ENCODE results near the gene XPO5. TPM values are rescaled to one million over a fixed set of nuclear protein-coding genes. Genes with fewer than 3 reads are reported as not detected.

Gene XPO5
- total RNA-seq, 1 experiment from 2014 or later = 77.4 TPM

DNA sequence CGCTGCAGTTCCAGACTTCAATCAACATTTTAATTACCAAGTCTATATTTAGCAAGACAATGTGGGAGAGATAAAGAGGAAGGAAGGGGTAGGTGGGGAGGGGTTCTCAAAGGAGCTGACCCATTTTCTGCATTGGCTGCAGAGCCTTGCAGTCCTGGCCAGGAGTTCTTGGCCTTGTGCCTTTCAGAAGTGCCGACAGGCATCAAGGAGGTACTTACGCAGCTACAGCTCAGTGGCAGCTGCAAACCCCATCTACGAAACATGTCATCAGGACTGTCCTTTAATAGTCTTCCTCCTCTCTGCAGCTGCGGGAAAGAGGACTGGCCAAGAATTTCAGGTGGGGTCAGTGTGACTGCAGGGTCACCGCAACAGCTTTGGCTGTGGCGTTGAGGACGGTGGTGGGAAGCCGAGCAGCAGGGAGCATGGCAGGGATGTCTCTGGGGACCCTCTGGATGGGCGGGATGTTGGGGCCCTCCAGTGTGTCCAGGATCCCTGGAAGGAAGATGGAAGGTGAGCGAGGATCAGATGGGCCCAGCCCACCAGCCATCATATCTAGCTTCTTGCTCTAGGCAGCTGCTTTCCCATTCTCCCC is 63.9 kb downstream of the XPO5 start:
- DNase-seq (ENCODE audit: low read depth, low spot score) (no peak), ATAC-seq (no peak)
- Histone ChIP-seq H3K36me3 (ENCODE audit: control insufficient read depth in 1 of 2, insufficient read depth in 2 of 2, low read length in 2 of 2) (peaks cover 20 to 24% of the 10 kb centered on the region in 2 experiments; a peak in 3 of 4 replicates), H3K27me3 (ENCODE audit: insufficient read depth, low read length) (no peaks in the 10 kb centered on the region), H3K9ac (ENCODE audit: low read length) (no peak overlapping the region), H3K4me3 (replicated peaks in 1 of 2; ENCODE audit: low read depth in 1 of 2, low read length in 2 of 2) (no peak overlapping the region), H2AFZ (ENCODE audit: low read depth, low read length, poor library complexity, severe bottlenecking) (no peak overlapping the region), H3K27ac (ENCODE audit: low read depth, low read length) (no peak overlapping the region), H3K9me2 (ENCODE audit: insufficient read depth) (no peaks in the 10 kb centered on the region), H3K4me1 (ENCODE audit: control insufficient read depth in 1 of 2, insufficient read depth in 2 of 2, low read length in 2 of 2) (peaks cover 18 to 28% of the 10 kb centered on the region in 2 experiments; a peak in 3 of 4 replicates), H3K79me2 (ENCODE audit: insufficient read depth, low read length) (peaks cover 24% of the 10 kb centered on the region), H3K9me3 (ENCODE audit: control insufficient read depth in 1 of 2, insufficient read depth in 1 of 2, low read depth in 1 of 2, low read length in 2 of 2) (no peaks in the 10 kb centered on the region), H3K4me2 (ENCODE audit: low read length) (no peak overlapping the region), H4K20me1 (ENCODE audit: insufficient read depth) (no peaks in the 10 kb centered on the region)
- intact Hi-C loops (cut with micrococcal nuclease) = no loop called here
- POLR2A ChIA-PET = interaction anchor here (0.6 kb wide), 1 partner anchor 771 kb away, joined by 3 read pairs; no protein-coding TSS in a partner anchor
- TF ChIP-seq SIN3A (IDR thresholded peaks at IDR 0.05; ENCODE audit: low read depth) (no peak), SP1 (IDR thresholded peaks at IDR 0.05; ENCODE audit: low read depth) (no peak), TCF7L2 (IDR thresholded peaks at IDR 0.05; ENCODE audit: borderline replicate concordance, extremely low read depth, insufficient read depth, insufficient read length) (no peak), FOSL1 (IDR thresholded peaks at IDR 0.05; ENCODE audit: low read depth) (no peak), POLR2A (IDR thresholded peaks at IDR 0.05; ENCODE audit: borderline replicate concordance, extremely low read depth, insufficient read depth, insufficient read length) (no peak), CBX3 (IDR thresholded peaks at IDR 0.05; ENCODE audit: low read depth) (no peak)
- TF ChIP-seq, protein P1, sequence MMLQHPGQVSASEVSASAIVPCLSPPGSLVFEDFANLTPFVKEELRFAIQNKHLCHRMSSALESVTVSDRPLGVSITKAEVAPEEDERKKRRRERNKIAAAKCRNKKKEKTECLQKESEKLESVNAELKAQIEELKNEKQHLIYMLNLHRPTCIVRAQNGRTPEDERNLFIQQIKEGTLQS (IDR thresholded peaks at IDR 0.05) = no peak
- TF ChIP-seq, protein P2, sequence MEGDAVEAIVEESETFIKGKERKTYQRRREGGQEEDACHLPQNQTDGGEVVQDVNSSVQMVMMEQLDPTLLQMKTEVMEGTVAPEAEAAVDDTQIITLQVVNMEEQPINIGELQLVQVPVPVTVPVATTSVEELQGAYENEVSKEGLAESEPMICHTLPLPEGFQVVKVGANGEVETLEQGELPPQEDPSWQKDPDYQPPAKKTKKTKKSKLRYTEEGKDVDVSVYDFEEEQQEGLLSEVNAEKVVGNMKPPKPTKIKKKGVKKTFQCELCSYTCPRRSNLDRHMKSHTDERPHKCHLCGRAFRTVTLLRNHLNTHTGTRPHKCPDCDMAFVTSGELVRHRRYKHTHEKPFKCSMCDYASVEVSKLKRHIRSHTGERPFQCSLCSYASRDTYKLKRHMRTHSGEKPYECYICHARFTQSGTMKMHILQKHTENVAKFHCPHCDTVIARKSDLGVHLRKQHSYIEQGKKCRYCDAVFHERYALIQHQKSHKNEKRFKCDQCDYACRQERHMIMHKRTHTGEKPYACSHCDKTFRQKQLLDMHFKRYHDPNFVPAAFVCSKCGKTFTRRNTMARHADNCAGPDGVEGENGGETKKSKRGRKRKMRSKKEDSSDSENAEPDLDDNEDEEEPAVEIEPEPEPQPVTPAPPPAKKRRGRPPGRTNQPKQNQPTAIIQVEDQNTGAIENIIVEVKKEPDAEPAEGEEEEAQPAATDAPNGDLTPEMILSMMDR (IDR thresholded peaks at IDR 0.05 in 2 of 3, conservative IDR thresholded peaks at IDR 0.05 in 1 of 3; ENCODE audit: borderline replicate concordance in 1 of 3, insufficient read depth in 1 of 3, low read depth in 2 of 3, low read length in 2 of 3) = no peak
- TF ChIP-seq, protein P3, sequence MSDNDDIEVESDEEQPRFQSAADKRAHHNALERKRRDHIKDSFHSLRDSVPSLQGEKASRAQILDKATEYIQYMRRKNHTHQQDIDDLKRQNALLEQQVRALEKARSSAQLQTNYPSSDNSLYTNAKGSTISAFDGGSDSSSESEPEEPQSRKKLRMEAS (IDR thresholded peaks at IDR 0.05) = no peak
- TF ChIP-seq, protein P4, sequence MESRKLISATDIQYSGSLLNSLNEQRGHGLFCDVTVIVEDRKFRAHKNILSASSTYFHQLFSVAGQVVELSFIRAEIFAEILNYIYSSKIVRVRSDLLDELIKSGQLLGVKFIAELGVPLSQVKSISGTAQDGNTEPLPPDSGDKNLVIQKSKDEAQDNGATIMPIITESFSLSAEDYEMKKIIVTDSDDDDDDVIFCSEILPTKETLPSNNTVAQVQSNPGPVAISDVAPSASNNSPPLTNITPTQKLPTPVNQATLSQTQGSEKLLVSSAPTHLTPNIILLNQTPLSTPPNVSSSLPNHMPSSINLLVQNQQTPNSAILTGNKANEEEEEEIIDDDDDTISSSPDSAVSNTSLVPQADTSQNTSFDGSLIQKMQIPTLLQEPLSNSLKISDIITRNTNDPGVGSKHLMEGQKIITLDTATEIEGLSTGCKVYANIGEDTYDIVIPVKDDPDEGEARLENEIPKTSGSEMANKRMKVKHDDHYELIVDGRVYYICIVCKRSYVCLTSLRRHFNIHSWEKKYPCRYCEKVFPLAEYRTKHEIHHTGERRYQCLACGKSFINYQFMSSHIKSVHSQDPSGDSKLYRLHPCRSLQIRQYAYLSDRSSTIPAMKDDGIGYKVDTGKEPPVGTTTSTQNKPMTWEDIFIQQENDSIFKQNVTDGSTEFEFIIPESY (IDR thresholded peaks at IDR 0.05; ENCODE audit: extremely low read depth, insufficient replicate concordance, low read length) = no peak
- BruUV-seq (replicated peaks) = no TSS peak
- CTCF ChIA-PET = no interaction called here
- RAD21 ChIA-PET (ENCODE audit: low non-redundant PET in 1 of 2, low total read pairs in 2 of 2, uncharacterized antibody in 2 of 2, unreplicated experiment in 2 of 2) = no interaction called here

All from HCT116 (cell line).